HG03175 (cell line): ENCODE measurements around the gene CCDC150.
"Not testable (repeated sequence)": the region's sequence is repeated elsewhere in the genome, so short reads cannot be mapped to it uniquely, and the experiment has no call there.

Source experiments
- ATAC-seq: cut with Tn5 transposase; IDR thresholded peaks from one replicate; pipeline ENCODE4 v1.9.1; 2021; ENCODE audit warnings: mild to moderate bottlenecking, moderate library complexity; ENCODE audit not compliant: unreplicated experiment

CCDC150 gene

GRCh38 chr2:196710056-196710455, 70.5 kb downstream of the CCDC150 start:
- not testable (repeated sequence) for ATAC-seq

- no peak for ATAC-seq
Measured at GRCh38 chr2:196711625-196712024, 72.1 kb downstream of the CCDC150 start.

GRCh38 chr2:196712867-196713266, 73.4 kb downstream of the CCDC150 start:
- peak; percentile 57 for ATAC-seq

GRCh38 chr2:196718419-196719109, 79.0 kb downstream of the CCDC150 start:
- ATAC-seq = no peak

GRCh38 chr2:196719110-196719872, 79.8 kb downstream of the CCDC150 start:
- no peak for ATAC-seq

GRCh38 chr2:196723571-196723970, 84.1 kb downstream of the CCDC150 start:
- no peak for ATAC-seq

GRCh38 chr2:196725218-196725617, 85.7 kb downstream of the CCDC150 start:
- ATAC-seq = no peak

- ATAC-seq = no peak
Measured at GRCh38 chr2:196725882-196726281, 86.4 kb downstream of the CCDC150 start.

GRCh38 chr2:196729418-196729817, 89.9 kb downstream of the CCDC150 start:
- no peak for ATAC-seq

- not testable (repeated sequence) for ATAC-seq
Measured at GRCh38 chr2:196736646-196737045, 97.1 kb downstream of the CCDC150 start.

- ATAC-seq = no peak
Measured at GRCh38 chr2:196737046-196737445, 97.5 kb downstream of the CCDC150 start.

- ATAC-seq = no peak
Measured at GRCh38 chr2:196739031-196739430, 99.5 kb downstream of the CCDC150 start.

GRCh38 chr2:196742216-196742615, 102.7 kb downstream of the CCDC150 start:
- no peak for ATAC-seq

GRCh38 chr2:196742685-196743084, 103.2 kb downstream of the CCDC150 start:
- no peak for ATAC-seq

GRCh38 chr2:196743165-196743564, 103.7 kb downstream of the CCDC150 start:
- no peak for ATAC-seq

- no peak for ATAC-seq
Measured at GRCh38 chr2:196745711-196746110, 106.2 kb downstream of the CCDC150 start.

- ATAC-seq = no peak
Measured at GRCh38 chr2:196747400-196747799, 107.9 kb downstream of the CCDC150 start.

GRCh38 chr2:196748123-196748522, 108.6 kb downstream of the CCDC150 start:
- ATAC-seq = no peak

- ATAC-seq = no peak
Measured at GRCh38 chr2:196750291-196750923, 110.9 kb downstream of the CCDC150 start.

GRCh38 chr2:196750977-196751631, 111.6 kb downstream of the CCDC150 start:
- peak; percentile 99 for ATAC-seq
